NCI-H345 (cell line): ENCODE measurements around the gene DDX28.
"Not testable (repeated sequence)": the region's sequence is repeated elsewhere in the genome, so short reads cannot be mapped to it uniquely, and the experiment has no call there.

Experiments used
- DNase-seq: peaks from one replicate; lab custom pipeline; 2025; lab: John Stamatoyannopoulos, UW

The DDX28 gene

GRCh38 chr16:68037841-68038597 is 15.0 kb upstream of the DDX28 start:
- DNase-seq, result no peak

- no peak for DNase-seq
Measured at GRCh38 chr16:68035227-68035626, 12.2 kb upstream of the DDX28 start.

- no peak for DNase-seq
Measured at GRCh38 chr16:68033101-68033500, 10.1 kb upstream of the DDX28 start.

GRCh38 chr16:68031951-68032350 is 8.9 kb upstream of the DDX28 start:
- no peak for DNase-seq

GRCh38 chr16:68030108-68030507 is 7.1 kb upstream of the DDX28 start:
- not testable (repeated sequence) for DNase-seq

GRCh38 chr16:68028996-68029395 is 6.0 kb upstream of the DDX28 start:
- no peak for DNase-seq

GRCh38 chr16:68022278-68022727 is 729 bp downstream of the DDX28 start:
- no peak for DNase-seq

- no peak for DNase-seq
Measured at GRCh38 chr16:68021490-68021889, 1.5 kb downstream of the DDX28 start.

GRCh38 chr16:68019167-68019680 is 3.8 kb downstream of the DDX28 start:
- no peak for DNase-seq

- no peak for DNase-seq
Measured at GRCh38 chr16:68015681-68016080, 7.4 kb downstream of the DDX28 start, which contains the start of gene DPEP2NB. TSS of gene DPEP2NB (minus strand) at chr16:68015911. CDS start at chr16:68015770, 141 bp downstream.

- no peak for DNase-seq
Measured at GRCh38 chr16:68013440-68013839, 9.6 kb downstream of the DDX28 start.

- DNase-seq, result not testable (repeated sequence)
Measured at GRCh38 chr16:68009872-68010271, 13.2 kb downstream of the DDX28 start.

GRCh38 chr16:68009157-68009735 is 13.8 kb downstream of the DDX28 start:
- DNase-seq, result no peak

GRCh38 chr16:68005786-68006286 is 17.2 kb downstream of the DDX28 start:
- DNase-seq, result no peak

- no peak for DNase-seq
Measured at GRCh38 chr16:68005211-68005610, 17.8 kb downstream of the DDX28 start.

- DNase-seq, result no peak
Measured at GRCh38 chr16:68003031-68003430, 20.0 kb downstream of the DDX28 start.

GRCh38 chr16:68000450-68000849 is 22.6 kb downstream of the DDX28 start:
- DNase-seq, result no peak

GRCh38 chr16:67999985-68000384 is 23.0 kb downstream of the DDX28 start:
- DNase-seq, result no peak

GRCh38 chr16:67998779-67999688 is 24.0 kb downstream of the DDX28 start, which contains the start of gene DPEP2:
TSS of gene DPEP2 (minus strand) at chr16:67999484. CDS start at chr16:67993212, 6,272 bp downstream.
- not testable (repeated sequence) for DNase-seq

- not testable (repeated sequence) for DNase-seq
Measured at GRCh38 chr16:67998231-67998778, 24.7 kb downstream of the DDX28 start.

GRCh38 chr16:67996666-67997065 is 26.4 kb downstream of the DDX28 start:
- DNase-seq, result no peak

GRCh38 chr16:67995423-67995822 is 27.6 kb downstream of the DDX28 start:
- no peak for DNase-seq
